Left lung (tissue), 10 donors: ENCODE measurements around the gene ALK. TPM values are rescaled to one million over a fixed set of nuclear protein-coding genes. Genes with fewer than 3 reads are reported as not detected.
"Not testable (repeated sequence)": the region's sequence is repeated elsewhere in the genome, so short reads cannot be mapped to it uniquely, and the experiment has no call there.

Experiments used
- ATAC-seq: fragments of 200-7000 bp; cut with Tn5 transposase; one replicate; pipeline ENCODE4 v1.9.1; 2020; ENCODE audit warnings: moderate library complexity
- DNase-seq, 4 donors: peaks; one replicate each; pipeline ENCODE4 v3.0.0-alpha.2; 2013 to 2020
- H3K27ac ChIP-seq, 2 donors: fragments of 200-600 bp; sonication (generic) in 1 of 2; one replicate each; pipeline versions ENCODE4 v1.5.0 to v1.8.0; 2020 to 2021
- H3K27me3 ChIP-seq, 2 donors: fragments of 200-600 bp; sonication (generic) in 1 of 2; one replicate each; pipeline versions ENCODE4 v1.5.0 to v1.8.0; 2020 to 2021
- H3K36me3 ChIP-seq, 2 donors: fragments of 200-600 bp; sonication (generic) in 1 of 2; one replicate each; pipeline versions ENCODE4 v1.5.0 to v1.8.0; 2020 to 2021
- H3K4me1 ChIP-seq, 2 donors: fragments of 200-600 bp; one replicate each; pipeline ENCODE4 v1.8.0; 2021
- H3K4me3 ChIP-seq, 2 donors: fragments of 200-600 bp; sonication (generic) in 1 of 2; one replicate each; pipeline versions ENCODE4 v1.5.0 to v1.8.0; 2020 to 2021; ENCODE audit warnings: mild to moderate bottlenecking in 1 of 2
- H3K9me3 ChIP-seq, 2 donors: fragments of 200-600 bp; sonication (generic) in 1 of 2; one replicate each; pipeline versions ENCODE4 v1.5.0 to v1.8.0; 2020 to 2021
- intact Hi-C, 2 donors: fragments of 100-400 bp; cut with DNase I; formaldehyde crosslinking; loops; one replicate each; pipeline versions ENCODE4 v1.11.2 to v1.14.2; 2022
- polyA plus RNA-seq, 6 donors: library from polyadenylated mRNA; unstranded; fragments of 120-200 nt; gene quantifications; one replicate each; pipeline ENCODE4 v1.2.1, GENCODE V29; 2013; ENCODE audit not compliant: insufficient read length in 6 of 6
- total RNA-seq, 2 donors: library from RNA; stranded (reverse); fragmentation: NEBNext Ultra II Directional; extraction: Animal tissue kit (Norgen Biotek cat#: 25700); gene quantifications; one replicate each; pipeline ENCODE4 v1.2.1, GENCODE V29; 2021
- TF ChIP-seq, protein P1 (sequence below), 2 donors: fragments of 200-600 bp; sonication (generic) in 1 of 2; IDR thresholded peaks; one replicate each; pipeline versions ENCODE4 v1.5.0 to v1.8.0; 2021; ENCODE audit warnings: antibody characterized with exemption in 2 of 2
- donor health status: DM: no; HTN: yes; CAD: no.
- donor health status: DM: no; HTN: no; CAD: no.

ALK gene
- total and polyA plus RNA-seq, 8 donors = 0.06 to 0.70 (median 0.12) TPM; not detected in 2

GRCh38 chr2:29751390-29751789 lies 170.0 kb downstream of the ALK start:
- TF ChIP-seq, protein P1, sequence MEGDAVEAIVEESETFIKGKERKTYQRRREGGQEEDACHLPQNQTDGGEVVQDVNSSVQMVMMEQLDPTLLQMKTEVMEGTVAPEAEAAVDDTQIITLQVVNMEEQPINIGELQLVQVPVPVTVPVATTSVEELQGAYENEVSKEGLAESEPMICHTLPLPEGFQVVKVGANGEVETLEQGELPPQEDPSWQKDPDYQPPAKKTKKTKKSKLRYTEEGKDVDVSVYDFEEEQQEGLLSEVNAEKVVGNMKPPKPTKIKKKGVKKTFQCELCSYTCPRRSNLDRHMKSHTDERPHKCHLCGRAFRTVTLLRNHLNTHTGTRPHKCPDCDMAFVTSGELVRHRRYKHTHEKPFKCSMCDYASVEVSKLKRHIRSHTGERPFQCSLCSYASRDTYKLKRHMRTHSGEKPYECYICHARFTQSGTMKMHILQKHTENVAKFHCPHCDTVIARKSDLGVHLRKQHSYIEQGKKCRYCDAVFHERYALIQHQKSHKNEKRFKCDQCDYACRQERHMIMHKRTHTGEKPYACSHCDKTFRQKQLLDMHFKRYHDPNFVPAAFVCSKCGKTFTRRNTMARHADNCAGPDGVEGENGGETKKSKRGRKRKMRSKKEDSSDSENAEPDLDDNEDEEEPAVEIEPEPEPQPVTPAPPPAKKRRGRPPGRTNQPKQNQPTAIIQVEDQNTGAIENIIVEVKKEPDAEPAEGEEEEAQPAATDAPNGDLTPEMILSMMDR (IDR thresholded peaks at IDR 0.05) = no peak
- no peaks in the 10 kb centered on the region for H3K4me1 ChIP-seq
- no peaks in the 10 kb centered on the region for H3K36me3 ChIP-seq
- no peak overlapping the region for H3K4me3 ChIP-seq
- H3K9me3 ChIP-seq = no peaks in the 10 kb centered on the region
- ATAC-seq (no peak), DNase-seq (no peak)
- no peaks in the 10 kb centered on the region for H3K27me3 ChIP-seq
- intact Hi-C loops = no loop called here
- H3K27ac ChIP-seq = no peak overlapping the region

DNA sequence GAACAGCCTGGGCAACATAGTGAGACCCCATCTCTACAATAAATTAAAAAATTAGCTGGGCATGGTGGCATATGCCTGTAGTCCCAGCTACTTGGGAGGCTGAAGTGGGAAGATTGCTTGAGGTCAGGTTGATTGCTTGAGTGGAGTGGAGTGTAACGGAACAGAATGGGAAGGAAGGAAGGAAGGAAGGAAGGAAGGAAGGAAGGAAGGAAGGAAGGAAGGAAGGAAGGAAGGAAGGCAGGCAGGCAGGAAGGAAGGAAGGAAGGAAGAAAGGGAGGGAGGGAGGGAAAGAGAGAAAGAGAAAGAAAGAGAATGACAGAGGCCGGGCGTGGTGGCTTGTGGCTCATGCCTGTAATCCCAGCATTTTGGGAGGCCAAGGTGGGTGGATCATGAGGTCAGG lies 170.9 kb downstream of the ALK start:
- H3K27me3 ChIP-seq, ATAC-seq, H3K4me3 ChIP-seq, H3K27ac ChIP-seq, H3K36me3 ChIP-seq, H3K9me3 ChIP-seq, intact Hi-C loops, H3K4me1 ChIP-seq, DNase-seq: not testable (repeated sequence)

DNA sequence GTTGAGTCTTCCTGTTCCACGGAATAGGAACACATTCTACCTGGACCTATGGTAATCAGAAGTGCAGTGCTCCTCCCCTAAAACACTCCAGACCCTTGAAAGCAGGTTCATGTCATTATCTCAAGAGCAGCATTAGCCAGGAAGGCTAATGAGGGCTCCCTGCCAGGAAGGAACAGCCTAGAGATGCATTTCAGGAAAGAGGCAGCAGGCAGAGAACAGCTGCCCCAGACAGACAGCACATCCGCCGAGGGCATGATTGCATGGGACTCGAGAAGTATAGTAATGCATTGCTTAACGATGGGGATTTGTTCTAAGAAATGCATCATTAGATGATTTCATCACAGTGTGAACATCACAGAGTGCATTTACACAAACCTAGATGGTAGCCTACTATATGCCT lies 171.5 kb downstream of the ALK start:
- DNase-seq = peak in 1 of 4 donors; percentile 52
- TF ChIP-seq, protein P1 (IDR thresholded peaks at IDR 0.05) = no peak
- H3K36me3 ChIP-seq = no peaks in the 10 kb centered on the region
- no peaks in the 10 kb centered on the region for H3K9me3 ChIP-seq
- peak overlapping the region in 1 of 2 donors; percentile 23 for H3K27ac ChIP-seq
- H3K27me3 ChIP-seq = no peaks in the 10 kb centered on the region
- no peaks in the 10 kb centered on the region for H3K4me1 ChIP-seq
- intact Hi-C loops = no loop called here
- ATAC-seq = peak; percentile 55
- no peak overlapping the region for H3K4me3 ChIP-seq

DNA sequence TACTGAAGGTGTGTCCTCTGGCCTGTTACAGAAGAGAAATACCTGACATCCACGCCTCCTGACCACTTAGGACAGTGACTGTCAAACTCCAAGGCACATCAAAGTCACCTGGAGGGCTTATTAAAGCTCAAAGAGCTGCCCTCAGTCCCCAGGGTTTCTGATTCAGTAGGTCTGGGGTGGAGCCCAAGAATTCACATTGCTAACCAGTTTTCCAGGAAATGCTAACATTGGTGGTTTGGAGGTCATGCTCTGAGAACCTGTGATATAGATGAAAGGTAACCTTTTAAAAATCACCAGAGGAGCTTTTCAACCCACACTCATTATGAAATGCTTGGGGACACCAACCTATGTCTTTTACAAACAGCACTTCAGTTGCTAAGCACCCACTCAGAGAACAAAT lies 172.3 kb downstream of the ALK start:
- ATAC-seq = peak; percentile 77
- Histone ChIP-seq H3K27me3 (no peaks in the 10 kb centered on the region), H3K4me1 (no peaks in the 10 kb centered on the region), H3K36me3 (no peaks in the 10 kb centered on the region), H3K27ac (peak overlapping the region; percentile 26 to 30), H3K9me3 (no peaks in the 10 kb centered on the region), H3K4me3 (no peak overlapping the region)
- DNase-seq = no peak
- intact Hi-C loops = no loop called here
- TF ChIP-seq, protein P1 (IDR thresholded peaks at IDR 0.05) = no peak

DNA sequence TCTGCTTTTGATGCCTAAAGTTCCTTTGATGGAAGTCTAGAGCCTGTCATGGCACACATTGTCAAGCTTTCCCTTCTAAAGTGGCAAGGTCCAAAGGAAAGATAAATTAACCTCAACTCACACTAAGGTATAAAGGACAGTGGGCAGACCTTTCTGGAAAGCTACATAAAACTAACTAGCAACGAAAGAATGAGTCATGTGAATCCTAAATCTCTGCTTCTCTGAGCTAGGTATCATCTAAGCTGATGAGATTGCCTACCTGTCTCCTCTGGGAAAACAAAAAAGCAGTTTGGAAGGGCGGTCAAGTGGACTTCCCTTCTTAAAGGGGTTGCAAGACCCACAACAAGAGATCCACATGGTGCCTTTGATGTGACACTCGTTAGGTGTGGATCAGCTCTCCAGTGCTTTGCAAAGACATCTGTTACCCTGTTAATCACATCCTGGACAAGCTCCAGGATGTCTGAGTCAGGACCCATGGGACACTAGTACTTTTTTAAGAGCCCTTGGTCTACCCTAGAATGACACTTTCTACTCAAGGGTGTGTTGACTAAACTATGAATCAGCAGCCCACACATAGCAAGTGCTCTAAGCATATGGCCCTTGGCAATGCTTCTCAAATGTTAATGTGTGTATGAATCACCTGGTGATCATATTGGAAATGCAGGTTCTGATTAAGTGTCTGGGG lies 173.5 kb downstream of the ALK start:
- TF ChIP-seq, protein P1 (IDR thresholded peaks at IDR 0.05) = no peak
- H3K36me3 ChIP-seq = no peaks in the 10 kb centered on the region
- no peaks in the 10 kb centered on the region for H3K4me1 ChIP-seq
- no peak overlapping the region for H3K4me3 ChIP-seq
- ATAC-seq (peak; percentile 74), DNase-seq (peak in 1 of 4 donors; percentile 36)
- intact Hi-C loops = no loop called here
- no peaks in the 10 kb centered on the region for H3K27me3 ChIP-seq
- no peak overlapping the region for H3K27ac ChIP-seq
- H3K9me3 ChIP-seq = no peaks in the 10 kb centered on the region

- Histone ChIP-seq H3K9me3 (no peaks in the 10 kb centered on the region), H3K27ac (no peak overlapping the region), H3K36me3 (no peaks in the 10 kb centered on the region), H3K4me1 (no peaks in the 10 kb centered on the region), H3K4me3 (no peak overlapping the region), H3K27me3 (no peaks in the 10 kb centered on the region)
- no peak for DNase-seq
- TF ChIP-seq, protein P1 (IDR thresholded peaks at IDR 0.05) = no peak
- no peak for ATAC-seq
- intact Hi-C loops = no loop called here
These were observed 176.4 kb downstream of the ALK start for GRCh38 chr2:29744976-29745375.
